ENCODE measurements around the gene CFAP299. TPM values are rescaled to one million over a fixed set of nuclear protein-coding genes. Genes with fewer than 3 reads are reported as not detected.

The CFAP299 gene
- total and polyA plus RNA-seq, 9 of the 15 experiments (the other 6 are each of a cell fraction or from before 2014, with no cell fraction given) = 0.09 to 3.0 (median 0.76) TPM

DNA sequence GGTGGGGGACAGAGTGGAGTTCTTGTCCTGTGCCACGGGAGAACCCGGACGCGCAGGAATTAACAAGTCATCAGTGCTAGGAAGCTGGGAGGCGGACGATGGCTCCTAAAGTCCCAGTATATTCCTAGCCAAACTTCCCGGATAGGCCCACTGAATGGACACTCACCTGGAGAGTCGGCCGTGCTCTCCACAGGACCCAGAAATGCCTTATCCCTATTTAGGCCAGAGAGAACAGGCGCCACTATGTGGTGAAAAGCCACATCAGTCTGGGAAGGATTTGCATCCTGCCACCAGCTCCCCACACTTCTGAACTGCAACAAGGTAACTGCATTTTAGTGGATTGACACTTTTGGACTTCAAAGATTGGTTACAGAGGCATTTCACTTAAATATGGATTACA, 1.1 kb downstream of the CFAP299 start:
- Histone ChIP-seq H4K20me1 (replicated peaks; ENCODE audit: control insufficient read depth, insufficient read depth, low read length) (no peaks in the 10 kb centered on the region), H3K9me1 (ENCODE audit: control insufficient read depth, insufficient read depth, low read length) (no peaks in the 10 kb centered on the region), H3K4me1 (replicated peaks in 1 of 2; ENCODE audit: control insufficient read depth in 2 of 2, insufficient read depth in 2 of 2, low read length in 2 of 2) (peaks cover 5 to 9% of the 10 kb centered on the region in 2 experiments; a peak in 3 of 5 replicates), H3K9me3 (replicated peaks; ENCODE audit: control insufficient read depth, insufficient read depth, low read depth, low read length) (no peaks in the 10 kb centered on the region), H2AFZ (ENCODE audit: low read depth, low read length) (peak overlapping the region; percentile 90), H3K27me3 (ENCODE audit: control insufficient read depth in 2 of 2, insufficient read depth in 2 of 2, low read length in 2 of 2) (no peaks in the 10 kb centered on the region), H3K79me2 (ENCODE audit: control insufficient read depth, insufficient read depth, low read length) (no peaks in the 10 kb centered on the region), H3K36me3 (ENCODE audit: control insufficient read depth, insufficient read depth, low read length) (no peaks in the 10 kb centered on the region), H3K9ac (ENCODE audit: insufficient read depth in 1 of 2, low read depth in 2 of 2, low read length in 2 of 2) (peak overlapping the region in 1 of 2 experiments; percentile 67; a peak in 1 of 4 replicates), H3K4me2 (ENCODE audit: insufficient read depth, low read length) (peak overlapping the region; percentile 80), H3K27ac (ENCODE audit: extremely low read depth, low read depth, low read length) (no peak overlapping the region), H3K4me3 (peak overlapping the region; percentile 51)
- FAIRE-seq (peak; percentile 93), ATAC-seq (peak; percentile 85), DNase-seq (ENCODE audit: extremely low read depth in 1 of 4, low spot score in 3 of 4) (peak; percentile 36 to 78 (median 50))
- ChIA-PET POLR2A (interaction anchor here (0.6 to 0.9 kb wide), 2 partner anchors 18 to 125 kb away, joined by 3 to 4 read pairs; no protein-coding TSS in a partner anchor), CTCF (ENCODE audit: low intra/inter-chr PET ratio) (interaction anchor here (0.7 to 2.8 kb wide), 6 partner anchors 115 to 1382 kb away, joined by 3 to 7 read pairs (median 3); no protein-coding TSS in a partner anchor)
- no TSS peak for BruUV-seq (replicated peaks)
- WGBS (ENCODE audit: insufficient coverage, low coverage, missing lambda C conversion rate) = under 1% methylated on average over 10 of the region's 10 CpGs
- in situ Hi-C loops (cut with MboI) (loop anchor here (5.0 kb wide), 1 partner anchor 1389 kb away; no protein-coding TSS in a partner anchor), intact Hi-C loops (cut with micrococcal nuclease) (loop anchor here (1.0 to 10.0 kb wide), 10 partner anchors 49 to 1384 kb away; partner anchors contain the start of genes ANTXR2, FGF5 and NAA11)
- TF ChIP-seq, protein P1, sequence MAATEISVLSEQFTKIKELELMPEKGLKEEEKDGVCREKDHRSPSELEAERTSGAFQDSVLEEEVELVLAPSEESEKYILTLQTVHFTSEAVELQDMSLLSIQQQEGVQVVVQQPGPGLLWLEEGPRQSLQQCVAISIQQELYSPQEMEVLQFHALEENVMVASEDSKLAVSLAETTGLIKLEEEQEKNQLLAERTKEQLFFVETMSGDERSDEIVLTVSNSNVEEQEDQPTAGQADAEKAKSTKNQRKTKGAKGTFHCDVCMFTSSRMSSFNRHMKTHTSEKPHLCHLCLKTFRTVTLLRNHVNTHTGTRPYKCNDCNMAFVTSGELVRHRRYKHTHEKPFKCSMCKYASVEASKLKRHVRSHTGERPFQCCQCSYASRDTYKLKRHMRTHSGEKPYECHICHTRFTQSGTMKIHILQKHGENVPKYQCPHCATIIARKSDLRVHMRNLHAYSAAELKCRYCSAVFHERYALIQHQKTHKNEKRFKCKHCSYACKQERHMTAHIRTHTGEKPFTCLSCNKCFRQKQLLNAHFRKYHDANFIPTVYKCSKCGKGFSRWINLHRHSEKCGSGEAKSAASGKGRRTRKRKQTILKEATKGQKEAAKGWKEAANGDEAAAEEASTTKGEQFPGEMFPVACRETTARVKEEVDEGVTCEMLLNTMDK (IDR thresholded peaks at IDR 0.05; ENCODE audit: borderline replicate concordance, insufficient read depth, low read depth, low read length, poor library complexity, severe bottlenecking) = peak; percentile 83
- no peak for TF ChIP-seq GTF2F1 (IDR thresholded peaks at IDR 0.05; ENCODE audit: low read depth, low read length)
- TF ChIP-seq SMARCE1 (IDR thresholded peaks at IDR 0.05) = peak; percentile 56; the same call in 1 of the 2 replicates
- no peak for TF ChIP-seq ZNF146 (CRISPR knock-in tag; IDR thresholded peaks at IDR 0.05; ENCODE audit: unreplicated experiment)
- TF ChIP-seq BCOR (IDR thresholded peaks at IDR 0.05) = no peak
- peak; percentile 67; the same call in 1 of the 2 replicates for TF ChIP-seq STAG1 (CRISPR knock-in tag; IDR thresholded peaks at IDR 0.05; ENCODE audit: borderline replicate concordance)
- no peak for TF ChIP-seq MED1 (CRISPR knock-in tag; IDR thresholded peaks at IDR 0.05; ENCODE audit: borderline replicate concordance)
- TF ChIP-seq GATAD2B (IDR thresholded peaks at IDR 0.05; ENCODE audit: borderline replicate concordance) = no peak
- peak; percentile 52 to 73 for TF ChIP-seq RAD21 (CRISPR knock-in tag; conservative IDR thresholded peaks at IDR 0.05 in 1 of 2, IDR thresholded peaks at IDR 0.05 in 1 of 2)
- peak; percentile 75; the same call in 1 of the 2 replicates for TF ChIP-seq SMARCC2 (IDR thresholded peaks at IDR 0.05; ENCODE audit: low read depth)
- peak; percentile 8; the same call in 1 of the 2 replicates for TF ChIP-seq RB1 (IDR thresholded peaks at IDR 0.05; ENCODE audit: low read depth)
- TF ChIP-seq CTBP1 (IDR thresholded peaks at IDR 0.05; ENCODE audit: borderline replicate concordance) = peak; percentile 12; the same call in 1 of the 2 replicates
- TF ChIP-seq RCOR1 (IDR thresholded peaks at IDR 0.05; ENCODE audit: borderline replicate concordance in 1 of 2, low read depth in 2 of 2, low read length in 2 of 2) = peak in 1 of 2 experiments; percentile 69; a peak in 1 of 4 replicates
- 0 out of 4 replicates have a peak, but pooled peaks of 1 of the 2 experiments have one; percentile 23 for TF ChIP-seq UBTF (IDR thresholded peaks at IDR 0.05; ENCODE audit: borderline replicate concordance in 1 of 2, low read depth in 2 of 2, low read length in 2 of 2)
- TF ChIP-seq SMC3 (conservative IDR thresholded peaks at IDR 0.05; ENCODE audit: insufficient read depth, low read depth, low read length) = peak; percentile 64
- TF ChIP-seq SRF (CRISPR knock-in tag; IDR thresholded peaks at IDR 0.05) = peak in 1 of 2 experiments; percentile 64; a peak in 1 of 4 replicates

Data from K562 (cell line).